IPS-18a (cell line): ENCODE data around the gene DOCK4.

ENCODE experiments used
- H3K27ac ChIP-seq: one replicate; pipeline ENCODE4 v1.5.1; 2013; ENCODE audit warnings: low read length
- H3K27me3 ChIP-seq: one replicate; pipeline ENCODE4 v1.6.1; 2013; ENCODE audit warnings: mild to moderate bottlenecking, low read length; ENCODE audit not compliant: control insufficient read depth, insufficient read depth
- H3K36me3 ChIP-seq: one replicate; pipeline ENCODE4 v1.6.1; 2013; ENCODE audit warnings: low read depth, low read length; ENCODE audit not compliant: control insufficient read depth
- H3K4me1 ChIP-seq: one replicate; pipeline ENCODE4 v1.6.1; 2013; ENCODE audit warnings: low read depth, low read length; ENCODE audit not compliant: control insufficient read depth
- H3K4me3 ChIP-seq: one replicate; pipeline ENCODE4 v1.5.1; 2013; ENCODE audit warnings: low read length
- H3K9ac ChIP-seq: one replicate; pipeline ENCODE4 v1.6.1; 2013; ENCODE audit warnings: mild to moderate bottlenecking, low read length, moderate library complexity
- H3K9me3 ChIP-seq: one replicate; pipeline ENCODE4 v1.6.1; 2013; ENCODE audit warnings: low read depth, low read length; ENCODE audit not compliant: control insufficient read depth

Gene DOCK4

GRCh38 chr7:111827863-111828504 is 378.2 kb downstream of the DOCK4 start:
- H3K27ac ChIP-seq, result no peak overlapping the region

DNA sequence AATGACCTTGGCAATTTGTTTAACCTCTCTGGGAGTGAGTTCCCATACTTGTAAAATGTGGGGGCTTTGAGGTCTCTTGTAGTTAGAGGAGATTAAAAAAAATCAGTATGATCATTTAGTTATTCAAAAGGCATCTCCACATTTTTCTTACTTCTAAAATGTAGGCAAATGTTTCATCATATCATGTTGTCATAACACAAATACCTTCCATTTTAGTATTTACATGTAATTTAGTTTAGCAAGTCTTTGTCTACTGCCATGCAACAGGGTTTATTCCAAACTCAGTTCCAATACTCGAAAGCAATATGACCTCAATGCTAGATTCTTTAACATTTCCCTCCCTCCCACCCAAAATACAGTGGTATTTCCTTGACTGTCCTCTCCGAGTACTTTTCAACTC is 381.2 kb downstream of the DOCK4 start:
- H3K27ac ChIP-seq, result no peak overlapping the region
- no peak overlapping the region for H3K4me3 ChIP-seq
- H3K27me3 ChIP-seq, result no peaks in the 10 kb centered on the region
- no peak overlapping the region for H3K9ac ChIP-seq
- no peaks in the 10 kb centered on the region for H3K9me3 ChIP-seq
- no peaks in the 10 kb centered on the region for H3K4me1 ChIP-seq
- H3K36me3 ChIP-seq, result no peaks in the 10 kb centered on the region

More at GRCh38 chr7:111827863-111828504, 378.2 kb downstream of the DOCK4 start:
- Histone ChIP-seq H3K9ac (no peak overlapping the region), H3K36me3 (no peaks in the 10 kb centered on the region), H3K27me3 (no peaks in the 10 kb centered on the region), H3K4me3 (no peak overlapping the region), H3K4me1 (no peaks in the 10 kb centered on the region), H3K9me3 (no peaks in the 10 kb centered on the region)

- Histone ChIP-seq H3K36me3 (no peaks in the 10 kb centered on the region), H3K9me3 (no peaks in the 10 kb centered on the region), H3K27ac (no peak overlapping the region), H3K27me3 (no peaks in the 10 kb centered on the region), H3K4me3 (no peak overlapping the region), H3K9ac (no peak overlapping the region), H3K4me1 (no peaks in the 10 kb centered on the region)
Observed at GRCh38 chr7:111823826-111824225, 382.4 kb downstream of the DOCK4 start.

DNA sequence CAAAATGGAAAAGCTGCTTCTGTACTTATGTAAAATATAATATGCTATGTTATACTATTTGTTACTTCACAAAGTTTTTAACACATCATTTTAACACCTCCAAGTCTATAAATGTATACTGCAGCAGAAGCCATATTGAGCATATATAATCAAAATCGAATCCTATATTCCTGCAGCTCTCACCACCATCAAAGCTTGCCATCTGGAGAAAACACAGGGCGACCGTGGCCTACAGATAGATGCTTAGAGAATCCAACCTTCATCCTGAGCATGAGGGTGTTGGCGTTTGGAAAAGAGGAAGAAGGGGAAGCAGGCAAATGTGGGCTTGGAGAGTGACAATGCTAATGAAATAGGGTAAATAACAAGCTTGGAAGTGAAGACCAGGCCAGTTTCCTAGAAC is 385.2 kb downstream of the DOCK4 start:
- no peak overlapping the region for H3K4me3 ChIP-seq
- no peak overlapping the region for H3K27ac ChIP-seq
- no peaks in the 10 kb centered on the region for H3K9me3 ChIP-seq
- H3K36me3 ChIP-seq, result no peaks in the 10 kb centered on the region
- no peak overlapping the region for H3K9ac ChIP-seq
- no peaks in the 10 kb centered on the region for H3K4me1 ChIP-seq
- no peaks in the 10 kb centered on the region for H3K27me3 ChIP-seq

DNA sequence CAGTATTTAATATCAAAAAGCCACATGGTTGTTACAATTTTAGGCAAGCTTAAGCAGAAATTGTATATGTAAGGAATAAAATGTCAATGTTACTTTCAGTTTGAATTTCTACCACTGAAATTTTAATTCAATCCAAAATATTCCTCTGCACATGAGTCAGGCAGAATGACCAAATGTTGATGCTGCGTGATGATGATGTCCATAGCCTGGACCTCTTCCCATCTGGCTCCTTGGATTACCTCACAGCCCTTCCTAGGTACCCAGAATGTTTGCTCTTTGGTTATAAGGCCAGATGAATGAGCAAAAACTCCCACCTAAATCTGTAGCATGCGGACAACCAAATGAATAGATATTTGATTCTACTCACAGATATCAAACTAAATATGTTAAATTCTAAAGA is 385.6 kb downstream of the DOCK4 start:
- Histone ChIP-seq H3K4me1 (no peaks in the 10 kb centered on the region), H3K9ac (no peak overlapping the region), H3K27ac (no peak overlapping the region), H3K27me3 (no peaks in the 10 kb centered on the region), H3K4me3 (no peak overlapping the region), H3K36me3 (no peaks in the 10 kb centered on the region), H3K9me3 (no peaks in the 10 kb centered on the region)

DNA sequence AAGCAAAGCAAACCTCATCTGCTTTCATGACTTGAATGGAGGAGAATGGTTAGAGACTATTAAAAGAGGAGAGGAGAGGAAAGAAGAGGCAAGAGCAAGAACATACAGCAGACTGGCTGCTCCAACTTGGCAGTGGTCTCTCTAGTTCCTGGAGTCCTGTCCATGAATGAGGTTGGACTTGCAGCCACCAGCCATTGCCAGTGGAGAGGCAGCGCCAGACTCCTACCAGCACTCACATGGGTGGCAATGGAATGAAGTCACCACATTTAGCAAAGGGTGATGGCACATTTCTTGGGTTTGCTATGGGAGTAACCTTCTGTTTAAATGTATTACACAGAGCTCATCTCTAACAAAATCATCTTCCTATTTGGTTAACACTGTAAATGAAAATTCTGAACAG is 386.1 kb downstream of the DOCK4 start:
- no peaks in the 10 kb centered on the region for H3K27me3 ChIP-seq
- no peak overlapping the region for H3K9ac ChIP-seq
- H3K9me3 ChIP-seq, result no peaks in the 10 kb centered on the region
- H3K4me3 ChIP-seq, result no peak overlapping the region
- no peaks in the 10 kb centered on the region for H3K4me1 ChIP-seq
- no peak overlapping the region for H3K27ac ChIP-seq
- no peaks in the 10 kb centered on the region for H3K36me3 ChIP-seq

GRCh38 chr7:111815354-111815753 is 390.8 kb downstream of the DOCK4 start:
- no peaks in the 10 kb centered on the region for H3K36me3 ChIP-seq
- no peaks in the 10 kb centered on the region for H3K27me3 ChIP-seq
- no peak overlapping the region for H3K4me3 ChIP-seq
- no peak overlapping the region for H3K27ac ChIP-seq
- no peaks in the 10 kb centered on the region for H3K9me3 ChIP-seq
- no peak overlapping the region for H3K9ac ChIP-seq
- H3K4me1 ChIP-seq, result no peaks in the 10 kb centered on the region

DNA sequence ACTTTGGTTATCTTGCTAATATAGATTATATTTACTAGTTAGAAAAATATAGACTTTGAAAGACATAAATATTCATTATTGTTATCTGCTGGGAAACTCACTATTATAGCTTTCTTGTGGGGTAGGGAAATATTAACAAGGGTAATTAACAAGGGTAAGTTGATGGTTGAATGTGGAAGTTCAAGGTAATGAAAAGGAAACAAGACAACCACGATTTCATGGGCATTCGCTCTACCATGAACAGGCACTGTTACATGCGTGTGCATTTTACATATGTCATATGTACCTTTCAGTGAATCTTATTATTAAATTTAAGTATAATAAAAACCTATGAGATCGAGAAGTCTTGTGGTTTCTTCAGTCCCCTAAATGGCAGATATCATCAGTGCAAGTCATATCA is 392.9 kb downstream of the DOCK4 start:
- H3K9me3 ChIP-seq, result no peaks in the 10 kb centered on the region
- H3K4me1 ChIP-seq, result no peaks in the 10 kb centered on the region
- H3K36me3 ChIP-seq, result peaks cover 6% of the 10 kb centered on the region
- H3K27ac ChIP-seq, result no peak overlapping the region
- no peak overlapping the region for H3K9ac ChIP-seq
- H3K4me3 ChIP-seq, result no peak overlapping the region
- H3K27me3 ChIP-seq, result no peaks in the 10 kb centered on the region

GRCh38 chr7:111806232-111806631 is 400.0 kb downstream of the DOCK4 start:
- H3K9ac ChIP-seq, result no peak overlapping the region
- no peak overlapping the region for H3K27ac ChIP-seq
- H3K36me3 ChIP-seq, result peaks cover 6% of the 10 kb centered on the region
- no peaks in the 10 kb centered on the region for H3K4me1 ChIP-seq
- H3K27me3 ChIP-seq, result no peaks in the 10 kb centered on the region
- H3K9me3 ChIP-seq, result peaks cover 5% of the 10 kb centered on the region
- H3K4me3 ChIP-seq, result no peak overlapping the region

GRCh38 chr7:111803015-111803758 is 403.0 kb downstream of the DOCK4 start:
- H3K9ac ChIP-seq, result no peak overlapping the region
- H3K36me3 ChIP-seq, result no peaks in the 10 kb centered on the region
- H3K9me3 ChIP-seq, result peaks cover 19% of the 10 kb centered on the region
- no peak overlapping the region for H3K4me3 ChIP-seq
- no peaks in the 10 kb centered on the region for H3K27me3 ChIP-seq
- no peaks in the 10 kb centered on the region for H3K4me1 ChIP-seq
- H3K27ac ChIP-seq, result no peak overlapping the region

- Histone ChIP-seq H3K9ac (no peak overlapping the region), H3K4me1 (no peaks in the 10 kb centered on the region), H3K4me3 (no peak overlapping the region), H3K9me3 (peaks cover 29% of the 10 kb centered on the region), H3K27ac (no peak overlapping the region), H3K27me3 (no peaks in the 10 kb centered on the region), H3K36me3 (no peaks in the 10 kb centered on the region)
Observed at GRCh38 chr7:111802194-111802772, 403.9 kb downstream of the DOCK4 start.

GRCh38 chr7:111801277-111801676 is 404.9 kb downstream of the DOCK4 start:
- H3K27ac ChIP-seq, result no peak overlapping the region
- H3K9ac ChIP-seq, result no peak overlapping the region
- peaks cover 37% of the 10 kb centered on the region for H3K9me3 ChIP-seq
- no peak overlapping the region for H3K4me3 ChIP-seq
- no peaks in the 10 kb centered on the region for H3K27me3 ChIP-seq
- H3K36me3 ChIP-seq, result no peaks in the 10 kb centered on the region
- H3K4me1 ChIP-seq, result no peaks in the 10 kb centered on the region
